H1 (cell line): ENCODE results near the gene SLC1A3. TPM values are rescaled to one million over a fixed set of nuclear protein-coding genes. Genes with fewer than 3 reads are reported as not detected.

Experiments
- CTCF ChIA-PET: fragments of 300-600 bp; sonication (Branson Sonifier 250); formaldehyde crosslinking; loops from one replicate; lab custom pipeline; 2021; ENCODE audit not compliant: partially characterized antibody; lab: Charles Lee
- POLR2A ChIA-PET: fragments of 300-600 bp; sonication (Branson Sonifier 250); formaldehyde crosslinking; loops from one replicate; lab custom pipeline; 2021; ENCODE audit warnings: inconsistent platforms; ENCODE audit not compliant: partially characterized antibody; lab: Charles Lee
- DNase-seq, 2 experiments: peaks; one replicate each; pipeline versions ENCODE4 v3.0.0 to v3.0.0-alpha.2; 2010 to 2022; ENCODE audit warnings: low spot score in 2 of 2, low read depth in 1 of 2, mixed read lengths in 1 of 2
- FAIRE-seq: peaks from 2 replicates; lab custom pipeline; 2011; peaks lifted over from hg19 to GRCh38; lab: Jason Lieb, UNC
- H2AFZ ChIP-seq: 2 replicates; pipeline ENCODE4 v1.8.1; 2012; ENCODE audit warnings: low read length, inconsistent platforms
- H2AK5ac ChIP-seq: 2 replicates; pipeline ENCODE4 v1.6.1; 2013; ENCODE audit warnings: low read depth, low read length
- H2BK120ac ChIP-seq: replicated peaks from 2 replicates; pipeline ENCODE3; 2013; ENCODE audit warnings: low read depth, low read length, inconsistent platforms
- H2BK12ac ChIP-seq: 2 replicates; pipeline ENCODE4 v1.6.1; 2013; ENCODE audit warnings: low read depth, low read length
- H2BK15ac ChIP-seq: 2 replicates; pipeline ENCODE4 v1.6.1; 2013; ENCODE audit warnings: low read length
- H2BK20ac ChIP-seq: 2 replicates; pipeline ENCODE4 v1.6.1; 2013; ENCODE audit warnings: low read length
- H2BK5ac ChIP-seq: 2 replicates; pipeline ENCODE4 v1.6.1; 2013; ENCODE audit warnings: low read depth, low read length
- H3K14ac ChIP-seq: 2 replicates; pipeline ENCODE4 v1.6.1; 2013; ENCODE audit warnings: inconsistent platforms; ENCODE audit not compliant: insufficient read length
- H3K18ac ChIP-seq: 2 replicates; pipeline ENCODE4 v1.6.1; 2013; ENCODE audit warnings: low read length; ENCODE audit errors: extremely low read depth
- H3K23ac ChIP-seq: 2 replicates; pipeline ENCODE4 v1.6.1; 2013; ENCODE audit warnings: inconsistent platforms; ENCODE audit not compliant: insufficient read length
- H3K23me2 ChIP-seq: 2 replicates; pipeline ENCODE4 v1.6.1; 2013; ENCODE audit warnings: low read depth, low read length
- H3K27ac ChIP-seq: 2 replicates; pipeline ENCODE4 v1.6.1; 2011; ENCODE audit warnings: low read depth, low read length, inconsistent platforms
- H3K27me3 ChIP-seq, 4 experiments: replicated peaks in 1 of 4; 1 replicate in 1 of 4; 2 replicates in 3 of 4; pipeline versions ENCODE4 v1.6.1 to v1.8.1; 2011 to 2013; ENCODE audit warnings: low read length in 3 of 4, mild to moderate bottlenecking in 3 of 4, inconsistent platforms in 2 of 4, mixed read lengths in 2 of 4, moderate library complexity in 1 of 4; ENCODE audit not compliant: control insufficient read depth in 3 of 4, insufficient read depth in 3 of 4; ENCODE audit errors: extremely low read depth in 1 of 4
- H3K36me3 ChIP-seq, 4 experiments: 2 replicates each; pipeline versions ENCODE4 v1.6.1 to v1.8.1; 2011 to 2013; ENCODE audit warnings: mild to moderate bottlenecking in 4 of 4, low read length in 3 of 4, moderate library complexity in 2 of 4, control low read depth in 1 of 4, inconsistent platforms in 1 of 4; ENCODE audit not compliant: insufficient read depth in 4 of 4, control insufficient read depth in 2 of 4
- H3K4ac ChIP-seq: replicated peaks from 2 replicates; pipeline ENCODE3; 2013; ENCODE audit warnings: low read length, low read depth, mixed read lengths, inconsistent platforms; ENCODE audit not compliant: insufficient read length
- H3K4me1 ChIP-seq, 4 experiments: replicated peaks in 1 of 4; 1 replicate in 1 of 4; 2 replicates in 3 of 4; pipeline versions ENCODE4 v1.6.1 to v1.8.1; 2011 to 2013; ENCODE audit warnings: low read length in 3 of 4, inconsistent platforms in 2 of 4, mixed read lengths in 1 of 4; ENCODE audit not compliant: insufficient read depth in 4 of 4, control insufficient read depth in 3 of 4
- H3K4me2 ChIP-seq, 2 experiments: 2 replicates each; pipeline versions ENCODE4 v1.6.1 to v1.8.1; 2011 to 2013; ENCODE audit warnings: low read depth in 2 of 2, low read length in 2 of 2, control low read depth in 1 of 2, inconsistent platforms in 1 of 2, mild to moderate bottlenecking in 1 of 2; ENCODE audit not compliant: insufficient read depth in 1 of 2
- H3K4me3 ChIP-seq, 4 experiments: fragments of 200-600, 300-600 bp in 1 of 4; sonication (generic), shearing (Covaris generic), sonication (Bioruptor Twin) in 1 of 4; 2 replicates each; pipeline versions ENCODE4 v1.5.1 to v1.8.1; 2011 to 2016; ENCODE audit warnings: low read length in 4 of 4, low read depth in 3 of 4, control low read depth in 2 of 4, inconsistent platforms in 2 of 4, mild to moderate bottlenecking in 2 of 4, mixed read lengths in 1 of 4, moderate library complexity in 1 of 4; ENCODE audit not compliant: insufficient read depth in 2 of 4; ENCODE audit errors: extremely low read depth in 1 of 4
- H3K56ac ChIP-seq: replicated peaks from 2 replicates; pipeline ENCODE3; 2013; ENCODE audit warnings: low read depth, mild to moderate bottlenecking, mixed read lengths, low read length, inconsistent platforms; ENCODE audit not compliant: insufficient read length
- H3K79me1 ChIP-seq: 2 replicates; pipeline ENCODE4 v1.6.1; 2013; ENCODE audit warnings: low read depth, low read length, control low read depth
- H3K79me2 ChIP-seq, 2 experiments: 2 replicates each; pipeline versions ENCODE4 v1.6.1 to v1.8.1; 2012 to 2013; ENCODE audit warnings: low read length in 2 of 2, mild to moderate bottlenecking in 2 of 2, inconsistent platforms in 1 of 2; ENCODE audit not compliant: insufficient read depth in 2 of 2, control insufficient read depth in 1 of 2
- H3K9ac ChIP-seq, 4 experiments: replicated peaks in 1 of 4; 1 replicate in 1 of 4; 2 replicates in 3 of 4; pipeline versions ENCODE4 v1.6.1 to v1.8.1; 2011 to 2013; ENCODE audit warnings: low read depth in 3 of 4, low read length in 3 of 4, control low read depth in 2 of 4, mild to moderate bottlenecking in 2 of 4, moderate library complexity in 2 of 4, inconsistent platforms in 1 of 4; ENCODE audit errors: extremely low read depth in 1 of 4
- H3K9me3 ChIP-seq, 2 experiments: 2 replicates each; pipeline versions ENCODE4 v1.6.1 to v1.8.1; 2012 to 2013; ENCODE audit warnings: mild to moderate bottlenecking in 2 of 2, moderate library complexity in 2 of 2, control low read depth in 1 of 2, inconsistent platforms in 1 of 2, low read depth in 1 of 2, low read length in 1 of 2, mixed read lengths in 1 of 2; ENCODE audit not compliant: insufficient read depth in 2 of 2
- H4K20me1 ChIP-seq, 2 experiments: replicated peaks in 1 of 2; 2 replicates each; pipeline versions ENCODE3 to v1.8.1; 2011 to 2013; ENCODE audit warnings: inconsistent platforms in 2 of 2, low read length in 2 of 2, mild to moderate bottlenecking in 1 of 2; ENCODE audit not compliant: insufficient read depth in 2 of 2, control insufficient read depth in 1 of 2
- H4K5ac ChIP-seq: 2 replicates; pipeline ENCODE4 v1.6.1; 2013; ENCODE audit warnings: low read length, low read depth, mixed read lengths, inconsistent platforms; ENCODE audit not compliant: insufficient read length
- H4K8ac ChIP-seq: 2 replicates; pipeline ENCODE4 v1.8.0; 2013; ENCODE audit warnings: mild to moderate bottlenecking, moderate library complexity, low read length, inconsistent platforms; ENCODE audit not compliant: insufficient read depth; ENCODE audit errors: extremely low read depth
- H4K91ac ChIP-seq: replicated peaks from 2 replicates; pipeline ENCODE3; 2013; ENCODE audit warnings: low read length, mixed read lengths, inconsistent platforms; ENCODE audit not compliant: insufficient read length
- EZH2 ChIP-seq: fragments of 200-600 bp; sonication (generic); IDR thresholded peaks from 2 replicates; pipeline ENCODE4 v1.7.1; 2012; ENCODE audit warnings: low read depth, mild to moderate bottlenecking, moderate library complexity, low read length, inconsistent platforms; ENCODE audit not compliant: severe bottlenecking
- SRF ChIP-seq: IDR thresholded peaks from 2 replicates; pipeline ENCODE4 v1.6.1; 2011; ENCODE audit warnings: mild to moderate bottlenecking, low read depth, low read length, moderate library complexity
- WGBS, 2 experiments: shearing (Covaris generic) in 1 of 2; methylation state at CpG; one replicate each; pipeline versions ENCODE4 v1.1.6 to v1.1.7; 2013 to 2015; ENCODE audit warnings: low lambda C conversion rate in 2 of 2, mixed read lengths in 2 of 2, inconsistent platforms in 1 of 2, low coverage in 1 of 2, missing lambda C conversion rate in 1 of 2; ENCODE audit not compliant: insufficient replicate concordance in 2 of 2, insufficient coverage in 1 of 2, insufficient read length in 1 of 2; ENCODE audit errors: extremely low coverage in 1 of 2, missing lambda C conversion rate in 1 of 2; 5-methylcytosine and 5-hydroxymethylcytosine counted together
- polyA plus RNA-seq, 7 experiments: library from polyadenylated mRNA; depleted of rRNA in 3 of 7; stranded (reverse) in 5 of 7; unstranded in 2 of 7; fragments of >200 nt in 5 of 7; fragments of 200-250 nt in 2 of 7; gene quantifications; 1 replicate in 5 of 7; 2 replicates in 1 of 7; 4 replicates in 1 of 7; pipeline versions ENCODE4 v1.2.1 to v1.2.3, GENCODE V29; 2011 to 2013; ENCODE audit warnings: missing spikeins in 2 of 7, mixed read lengths in 2 of 7
- total RNA-seq: library from RNA; stranded (reverse); fragmentation: NEBNext Ultra II Directional; extraction: Animal tissue kit (Norgen Biotek cat#: 25700); gene quantifications from 2 replicates; pipeline ENCODE4 v1.2.1, GENCODE V29; 2021
- TF ChIP-seq, protein P1 (sequence below): IDR thresholded peaks from 2 replicates; pipeline ENCODE4 v1.6.1; 2012; ENCODE audit warnings: low read length, inconsistent platforms

The SLC1A3 gene
- total and polyA plus RNA-seq, 2 of the 8 experiments (the other 6 are each of a cell fraction or from before 2014, with no cell fraction given) = 26.7 to 35.3 TPM

DNA sequence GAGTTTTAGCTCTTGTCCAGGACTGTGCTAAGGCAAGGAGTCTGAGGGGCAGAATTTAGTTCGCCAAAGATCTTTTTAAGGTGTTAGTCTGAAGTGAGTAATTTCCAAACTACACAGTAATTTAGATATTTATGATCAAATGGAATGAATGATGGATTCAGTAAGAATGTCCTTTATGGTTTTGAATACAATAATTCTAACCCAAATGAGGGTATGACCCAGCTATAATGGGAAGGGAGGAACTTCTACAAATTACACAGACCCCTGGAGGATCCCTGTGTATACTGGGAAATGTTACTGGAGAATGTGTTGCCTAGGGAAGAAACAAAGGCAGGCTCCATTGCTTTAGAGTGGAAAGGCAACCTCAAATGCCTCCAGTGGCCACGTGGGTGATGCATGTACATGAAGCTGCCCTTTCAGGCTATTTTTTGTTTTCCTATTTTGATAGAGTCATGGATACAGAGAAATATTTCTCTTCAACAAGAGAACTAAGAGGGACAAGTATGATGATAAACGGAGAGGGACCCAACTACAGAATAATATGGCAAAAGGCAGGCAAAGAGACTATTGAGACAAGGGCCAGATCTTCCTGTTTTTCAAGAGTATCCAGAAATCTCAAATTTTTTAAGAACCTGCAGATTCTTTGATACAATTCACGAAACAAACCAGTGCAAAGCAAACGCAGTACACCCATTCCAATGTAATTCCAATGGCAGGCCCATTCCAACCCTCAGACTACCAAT is 25.4 kb downstream of the SLC1A3 start:
- H3K27me3 ChIP-seq = no peaks in the 10 kb centered on the region
- no peak overlapping the region for H3K4ac ChIP-seq
- H2BK5ac ChIP-seq = no peak overlapping the region
- POLR2A ChIA-PET = interaction anchor here (1.0 kb wide), 1 partner anchor 12 kb away, joined by 3 read pairs; no protein-coding TSS in a partner anchor
- no peak overlapping the region for H4K91ac ChIP-seq
- H3K4me1 ChIP-seq = no peaks in the 10 kb centered on the region
- H2BK15ac ChIP-seq = no peak overlapping the region
- H2AFZ ChIP-seq = no peak overlapping the region
- no peak overlapping the region for H3K4me2 ChIP-seq
- no peak overlapping the region for H2AK5ac ChIP-seq
- no peaks in the 10 kb centered on the region for H3K9me3 ChIP-seq
- no peak overlapping the region for H3K56ac ChIP-seq
- no peak overlapping the region for H3K27ac ChIP-seq
- no peak overlapping the region for H2BK12ac ChIP-seq
- no peak overlapping the region for H2BK120ac ChIP-seq
- no peak for FAIRE-seq
- 72% methylated on average over 5 of the region's 5 CpGs; no CpG with 5 or more reads in 1 of the 2 experiments for WGBS, 2 experiments
- no peak for DNase-seq
- H3K79me2 ChIP-seq = no peaks in the 10 kb centered on the region
- no peak overlapping the region for H4K5ac ChIP-seq
- H3K18ac ChIP-seq = no peak overlapping the region
- H3K4me3 ChIP-seq = no peak overlapping the region
- H3K23me2 ChIP-seq = no peaks in the 10 kb centered on the region
- CTCF ChIA-PET = interaction anchor here (0.9 to 1.9 kb wide), 5 partner anchors 8 to 52 kb away, joined by 3 to 5 read pairs (median 4); no protein-coding TSS in a partner anchor
- H3K23ac ChIP-seq = no peak overlapping the region
- H3K36me3 ChIP-seq = peaks cover 6 to 28% (median 15%) of the 10 kb centered on the region in 4 experiments; a peak in 7 of 8 replicates
- H2BK20ac ChIP-seq = no peak overlapping the region
- no peak overlapping the region for H3K14ac ChIP-seq
- H4K8ac ChIP-seq = no peak overlapping the region
- H4K20me1 ChIP-seq = no peaks in the 10 kb centered on the region
- H3K9ac ChIP-seq = no peak overlapping the region
- no peaks in the 10 kb centered on the region for H3K79me1 ChIP-seq
- no peak for TF ChIP-seq SRF
- TF ChIP-seq, protein P1, sequence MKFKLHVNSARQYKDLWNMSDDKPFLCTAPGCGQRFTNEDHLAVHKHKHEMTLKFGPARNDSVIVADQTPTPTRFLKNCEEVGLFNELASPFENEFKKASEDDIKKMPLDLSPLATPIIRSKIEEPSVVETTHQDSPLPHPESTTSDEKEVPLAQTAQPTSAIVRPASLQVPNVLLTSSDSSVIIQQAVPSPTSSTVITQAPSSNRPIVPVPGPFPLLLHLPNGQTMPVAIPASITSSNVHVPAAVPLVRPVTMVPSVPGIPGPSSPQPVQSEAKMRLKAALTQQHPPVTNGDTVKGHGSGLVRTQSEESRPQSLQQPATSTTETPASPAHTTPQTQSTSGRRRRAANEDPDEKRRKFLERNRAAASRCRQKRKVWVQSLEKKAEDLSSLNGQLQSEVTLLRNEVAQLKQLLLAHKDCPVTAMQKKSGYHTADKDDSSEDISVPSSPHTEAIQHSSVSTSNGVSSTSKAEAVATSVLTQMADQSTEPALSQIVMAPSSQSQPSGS = no peak
- no peak for TF ChIP-seq EZH2
